Transverse colon (tissue), 3 donors: ENCODE data around the gene DPP10.

Experiments used
- POLR2A ChIP-seq: fragments of 450-650 bp; IDR thresholded peaks from one replicate; pipeline ENCODE4 v1.6.1; 2016; ENCODE audit warnings: antibody characterized with exemption, mild to moderate bottlenecking, moderate library complexity
- TF ChIP-seq, protein P1 (sequence below), 5 experiments: fragments of 200-600 bp in 3 of 5; fragments of 450-650 bp in 2 of 5; sonication (generic) in 3 of 5; IDR thresholded peaks; 1 replicate in 2 of 5; 2 replicates in 3 of 5; pipeline ENCODE4 v1.5.1; 2016 to 2017; ENCODE audit warnings: antibody characterized with exemption in 5 of 5, inconsistent platforms in 3 of 5, mild to moderate bottlenecking in 2 of 5, moderate library complexity in 1 of 5

DNA sequence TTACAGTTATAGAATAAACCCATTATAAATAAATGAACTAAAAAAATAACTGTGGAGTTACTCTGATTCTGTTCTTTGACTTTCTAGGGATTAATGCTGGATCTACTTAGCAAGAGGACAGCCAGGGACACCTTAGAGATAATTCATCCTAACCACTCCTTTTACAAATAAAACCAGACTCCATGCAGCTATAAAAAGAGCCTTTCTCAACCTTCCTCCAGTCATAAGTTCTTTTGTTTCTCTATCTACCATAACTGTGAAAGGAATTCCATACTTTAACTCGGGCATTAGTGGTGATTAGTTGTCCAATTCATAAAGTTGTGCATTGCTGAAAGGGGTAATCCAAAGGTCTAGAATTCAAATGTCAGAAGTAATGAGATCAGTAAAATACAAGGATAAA lies 682.4 kb downstream of the DPP10 start:
- TF ChIP-seq POLR2A = no peak
- TF ChIP-seq, protein P1, sequence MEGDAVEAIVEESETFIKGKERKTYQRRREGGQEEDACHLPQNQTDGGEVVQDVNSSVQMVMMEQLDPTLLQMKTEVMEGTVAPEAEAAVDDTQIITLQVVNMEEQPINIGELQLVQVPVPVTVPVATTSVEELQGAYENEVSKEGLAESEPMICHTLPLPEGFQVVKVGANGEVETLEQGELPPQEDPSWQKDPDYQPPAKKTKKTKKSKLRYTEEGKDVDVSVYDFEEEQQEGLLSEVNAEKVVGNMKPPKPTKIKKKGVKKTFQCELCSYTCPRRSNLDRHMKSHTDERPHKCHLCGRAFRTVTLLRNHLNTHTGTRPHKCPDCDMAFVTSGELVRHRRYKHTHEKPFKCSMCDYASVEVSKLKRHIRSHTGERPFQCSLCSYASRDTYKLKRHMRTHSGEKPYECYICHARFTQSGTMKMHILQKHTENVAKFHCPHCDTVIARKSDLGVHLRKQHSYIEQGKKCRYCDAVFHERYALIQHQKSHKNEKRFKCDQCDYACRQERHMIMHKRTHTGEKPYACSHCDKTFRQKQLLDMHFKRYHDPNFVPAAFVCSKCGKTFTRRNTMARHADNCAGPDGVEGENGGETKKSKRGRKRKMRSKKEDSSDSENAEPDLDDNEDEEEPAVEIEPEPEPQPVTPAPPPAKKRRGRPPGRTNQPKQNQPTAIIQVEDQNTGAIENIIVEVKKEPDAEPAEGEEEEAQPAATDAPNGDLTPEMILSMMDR (IDR thresholded peaks at IDR 0.05) = no peak
